GM12873 (cell line): ENCODE data around the gene KCTD16.

Experiments
- TF ChIP-seq, protein P1 (sequence below): IDR thresholded peaks from 2 replicates; pipeline ENCODE4 v1.5.1; 2012; ENCODE audit warnings: low read depth, mild to moderate bottlenecking, moderate library complexity, low read length, control low read depth; ENCODE audit not compliant: insufficient read depth; ENCODE audit errors: missing control alignments

The KCTD16 gene

DNA sequence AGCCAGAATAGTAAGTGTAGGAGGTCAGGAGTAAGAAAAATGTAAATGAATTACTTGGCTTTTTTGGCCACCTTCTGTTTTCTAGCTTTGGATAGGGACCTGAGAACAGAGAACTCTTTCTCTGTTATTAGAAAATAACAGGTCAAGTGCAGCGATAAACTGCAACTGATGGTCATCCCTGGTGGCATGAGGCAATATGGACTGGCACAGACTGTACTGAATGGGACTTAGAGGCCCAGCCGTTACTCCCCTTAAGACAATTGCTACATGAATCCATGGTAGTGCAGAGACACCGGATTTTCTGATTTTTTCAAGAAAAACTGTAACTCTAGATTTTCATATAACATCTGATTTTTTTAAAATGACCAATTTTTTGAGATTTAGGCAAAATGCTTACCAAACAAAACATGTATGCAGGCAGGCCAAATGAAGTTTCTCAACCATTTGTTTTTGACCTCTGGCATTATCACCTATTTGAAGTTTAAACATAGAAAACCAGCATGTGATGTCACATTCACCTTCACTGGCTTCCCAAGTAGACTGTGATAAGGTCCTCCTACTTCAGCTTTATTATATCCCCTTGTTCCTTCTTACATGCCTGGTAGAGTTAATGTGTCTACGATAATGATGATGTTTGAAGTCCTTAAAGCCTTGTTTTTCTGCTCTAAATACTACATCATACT lies 262.6 kb downstream of the KCTD16 start:
- TF ChIP-seq, protein P1, sequence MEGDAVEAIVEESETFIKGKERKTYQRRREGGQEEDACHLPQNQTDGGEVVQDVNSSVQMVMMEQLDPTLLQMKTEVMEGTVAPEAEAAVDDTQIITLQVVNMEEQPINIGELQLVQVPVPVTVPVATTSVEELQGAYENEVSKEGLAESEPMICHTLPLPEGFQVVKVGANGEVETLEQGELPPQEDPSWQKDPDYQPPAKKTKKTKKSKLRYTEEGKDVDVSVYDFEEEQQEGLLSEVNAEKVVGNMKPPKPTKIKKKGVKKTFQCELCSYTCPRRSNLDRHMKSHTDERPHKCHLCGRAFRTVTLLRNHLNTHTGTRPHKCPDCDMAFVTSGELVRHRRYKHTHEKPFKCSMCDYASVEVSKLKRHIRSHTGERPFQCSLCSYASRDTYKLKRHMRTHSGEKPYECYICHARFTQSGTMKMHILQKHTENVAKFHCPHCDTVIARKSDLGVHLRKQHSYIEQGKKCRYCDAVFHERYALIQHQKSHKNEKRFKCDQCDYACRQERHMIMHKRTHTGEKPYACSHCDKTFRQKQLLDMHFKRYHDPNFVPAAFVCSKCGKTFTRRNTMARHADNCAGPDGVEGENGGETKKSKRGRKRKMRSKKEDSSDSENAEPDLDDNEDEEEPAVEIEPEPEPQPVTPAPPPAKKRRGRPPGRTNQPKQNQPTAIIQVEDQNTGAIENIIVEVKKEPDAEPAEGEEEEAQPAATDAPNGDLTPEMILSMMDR, result no peak

GRCh38 chr5:144433893-144434292 lies 263.2 kb downstream of the KCTD16 start:
- TF ChIP-seq, protein P1, result no peak

- TF ChIP-seq, protein P1, result no peak
These were observed 265.3 kb downstream of the KCTD16 start for GRCh38 chr5:144436007-144436406.

- TF ChIP-seq, protein P1, result no peak
These were observed 267.6 kb downstream of the KCTD16 start for GRCh38 chr5:144438237-144438636.

- TF ChIP-seq, protein P1, result no peak
These were observed 277.8 kb downstream of the KCTD16 start for GRCh38 chr5:144448457-144448856.

GRCh38 chr5:144451187-144451973 lies 280.7 kb downstream of the KCTD16 start:
- TF ChIP-seq, protein P1, result no peak

DNA sequence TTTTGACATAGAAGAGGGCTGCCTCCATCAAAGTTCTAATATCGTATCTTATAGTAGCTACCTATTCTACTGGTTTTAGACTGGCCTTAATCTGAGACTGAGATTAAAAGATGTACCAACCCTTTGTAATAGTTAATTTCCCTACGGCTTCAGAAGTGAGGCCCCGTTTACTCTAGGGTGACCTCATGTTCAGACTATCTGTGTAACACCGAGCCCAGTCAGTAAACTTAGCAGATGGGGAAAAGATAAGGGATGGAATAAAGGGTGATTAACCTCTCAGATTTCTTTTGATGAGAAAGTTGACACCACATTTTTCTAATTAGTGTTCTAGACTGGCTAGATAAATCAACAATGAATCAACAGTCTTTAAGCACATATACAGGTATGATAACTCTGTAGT lies 283.1 kb downstream of the KCTD16 start:
- TF ChIP-seq, protein P1, result no peak
